Activated CD4-positive, alpha-beta T cell treated with anti-CD3 and anti-CD28 coated beads, Interleukin-2, amount 50 U/mL, for 48 hours (primary cell): Measurements from ENCODE around the gene CXCL10.
"Not testable (repeated sequence)": the region's sequence is repeated elsewhere in the genome, so short reads cannot be mapped to it uniquely, and the experiment has no call there.

Experiments used
- DNase-seq, 2 experiments: peaks; one replicate each; pipeline ENCODE4 v3.0.0-alpha.2; 2020

CXCL10 gene

GRCh38 chr4:76024065-76024464, 768 bp upstream of the CXCL10 start:
- DNase-seq, result no peak

DNA sequence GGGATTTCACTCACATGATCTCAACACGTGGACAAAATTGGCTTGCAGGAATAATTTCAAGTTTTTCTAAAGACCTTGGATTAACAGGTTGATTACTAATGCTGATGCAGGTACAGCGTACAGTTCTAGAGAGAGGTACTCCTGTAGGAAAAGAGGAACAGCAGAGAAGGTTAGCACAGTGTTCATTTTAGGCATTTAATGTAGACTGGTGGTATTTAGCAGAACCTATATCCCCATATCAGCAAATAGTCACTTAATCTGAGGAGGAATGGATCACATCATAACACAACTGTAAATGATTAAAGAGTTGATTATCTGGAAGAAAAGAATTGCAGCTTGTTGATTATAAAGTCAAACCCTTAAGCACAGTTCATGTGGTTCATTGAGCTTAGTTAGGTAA, 620 bp downstream of the CXCL10 start:
- DNase-seq, result no peak

DNA sequence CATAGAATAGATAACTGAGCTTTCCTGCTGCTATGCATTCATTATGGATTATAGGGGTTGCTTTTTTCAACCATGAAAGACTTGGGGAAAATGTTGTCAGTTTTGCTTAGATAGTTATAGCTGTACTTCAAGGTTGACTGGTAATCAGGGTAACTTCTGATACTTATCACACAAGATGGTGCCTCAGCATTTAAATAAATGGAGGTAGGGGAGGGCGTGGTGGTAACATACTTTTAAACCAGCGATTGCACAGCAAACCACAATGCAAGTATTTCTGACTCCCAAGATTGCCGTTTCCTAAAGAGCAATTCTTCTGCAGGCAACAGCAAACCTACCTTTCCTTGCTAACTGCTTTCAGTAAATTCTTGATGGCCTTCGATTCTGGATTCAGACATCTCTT, 1.3 kb downstream of the CXCL10 start:
- DNase-seq, result no peak

- no peak for DNase-seq
Measured at GRCh38 chr4:76017056-76017686, 6.1 kb downstream of the CXCL10 start.

DNA sequence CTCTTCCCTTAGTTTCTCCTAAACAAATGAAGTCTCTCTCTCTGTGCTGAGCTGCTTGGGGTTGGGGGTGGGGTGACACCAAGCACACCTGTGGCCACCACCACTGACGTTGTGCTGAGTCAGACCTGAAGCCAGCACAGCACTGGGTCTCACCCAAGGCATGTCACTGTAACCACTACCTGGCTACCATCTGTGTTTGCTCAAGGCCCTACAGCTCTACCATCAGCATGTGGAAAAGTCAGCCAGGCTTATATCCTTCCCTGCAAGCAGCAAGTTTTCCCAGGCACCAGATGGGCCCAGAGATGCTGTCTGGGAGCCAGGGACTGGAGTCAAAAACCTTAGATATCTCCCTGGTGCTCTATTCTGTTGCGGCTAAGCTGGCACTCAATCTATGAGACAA, 6.9 kb downstream of the CXCL10 start:
- DNase-seq, result peak in 1 of 2 experiments; percentile 24

- DNase-seq, result no peak
Measured at GRCh38 chr4:76013540-76013939, 9.8 kb downstream of the CXCL10 start.

GRCh38 chr4:76012388-76012801, 10.9 kb downstream of the CXCL10 start:
- DNase-seq, result no peak

DNA sequence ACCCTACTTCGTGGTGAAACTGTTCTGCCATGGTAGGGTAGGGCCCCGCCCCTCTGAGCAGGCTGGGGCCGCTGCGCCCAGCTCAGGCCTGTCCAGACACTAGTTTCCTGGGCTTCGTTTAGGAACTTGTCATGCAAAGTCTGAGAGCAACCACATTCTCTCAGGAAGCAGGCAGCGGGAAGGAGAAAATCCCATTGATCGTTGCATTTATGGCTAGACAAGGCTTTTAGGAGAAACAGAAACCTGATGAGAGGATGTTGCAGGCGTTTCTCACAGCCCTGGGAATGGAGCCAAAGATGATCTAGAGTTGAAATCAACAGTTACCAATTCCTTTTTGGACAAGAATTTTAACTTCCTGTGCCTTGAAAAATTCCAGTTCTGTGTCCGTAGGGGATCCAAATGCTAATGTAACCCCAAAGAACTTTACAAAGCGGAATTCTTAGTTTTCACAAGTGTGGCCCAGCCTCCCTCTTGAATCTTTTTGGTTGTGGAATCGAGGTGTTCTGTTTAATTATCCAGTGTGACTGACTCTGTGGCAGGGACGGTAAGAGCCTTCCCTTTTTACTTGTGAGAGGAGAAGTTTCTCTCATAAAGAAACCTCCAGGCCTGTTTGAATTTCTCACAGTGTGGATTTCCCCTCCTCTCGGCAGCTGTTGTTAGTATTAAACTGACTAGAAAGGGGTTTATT, 11.5 kb downstream of the CXCL10 start:
- DNase-seq, result no peak

- DNase-seq, result no peak
Measured at GRCh38 chr4:76011018-76011670, 12.2 kb downstream of the CXCL10 start.

GRCh38 chr4:76010576-76010975, 12.7 kb downstream of the CXCL10 start:
- DNase-seq, result no peak

DNA sequence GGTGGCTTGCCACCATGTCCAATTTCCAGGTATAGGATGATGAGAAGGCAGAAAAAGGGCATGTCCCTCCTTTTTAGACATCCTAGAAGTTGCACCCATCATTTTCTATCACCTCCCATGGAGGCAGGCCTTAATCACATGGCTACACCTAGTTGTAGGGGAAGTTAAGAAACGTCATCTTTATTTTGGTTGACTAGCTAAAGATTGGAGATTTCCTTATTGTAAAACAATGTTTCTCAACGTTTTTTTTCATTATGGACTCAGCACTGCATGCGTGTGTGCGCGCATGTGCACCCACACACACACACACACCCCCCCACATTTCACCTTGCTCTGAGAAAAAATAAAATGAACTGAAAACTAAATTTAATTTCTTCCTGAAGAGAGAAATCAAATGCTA, 14.0 kb downstream of the CXCL10 start:
- no peak for DNase-seq

GRCh38 chr4:76007089-76007862, 16.0 kb downstream of the CXCL10 start, which contains the start of gene CXCL9:
CXCL9 (minus strand) TSS chr4:76007509; CDS start chr4:76007449, 60 bp downstream.
- DNase-seq, result no peak

GRCh38 chr4:76003620-76004019, 19.7 kb downstream of the CXCL10 start:
- no peak for DNase-seq

- no peak for DNase-seq
Measured at GRCh38 chr4:76003035-76003434, 20.3 kb downstream of the CXCL10 start.

DNA sequence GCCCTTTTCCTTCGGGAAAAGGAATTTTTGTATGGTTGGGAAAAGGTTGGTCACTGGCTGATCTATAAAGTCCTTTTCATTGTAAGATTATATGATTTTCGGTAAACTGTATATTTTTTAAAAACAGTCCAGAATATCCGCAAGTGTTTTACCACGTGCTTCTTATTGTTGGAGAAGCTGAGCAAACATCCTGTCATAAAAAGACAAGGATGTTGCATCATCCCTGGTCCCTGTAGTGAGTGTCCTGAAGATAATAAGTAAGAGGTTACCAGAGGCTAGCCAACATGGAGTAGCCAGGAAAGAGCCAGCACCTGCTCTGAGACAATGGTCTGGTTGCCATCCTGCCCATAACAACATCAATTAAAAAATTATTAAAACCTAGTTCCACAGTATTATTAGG, 21.1 kb downstream of the CXCL10 start:
- no peak for DNase-seq

GRCh38 chr4:76001700-76002099, 21.6 kb downstream of the CXCL10 start:
- no peak for DNase-seq

DNA sequence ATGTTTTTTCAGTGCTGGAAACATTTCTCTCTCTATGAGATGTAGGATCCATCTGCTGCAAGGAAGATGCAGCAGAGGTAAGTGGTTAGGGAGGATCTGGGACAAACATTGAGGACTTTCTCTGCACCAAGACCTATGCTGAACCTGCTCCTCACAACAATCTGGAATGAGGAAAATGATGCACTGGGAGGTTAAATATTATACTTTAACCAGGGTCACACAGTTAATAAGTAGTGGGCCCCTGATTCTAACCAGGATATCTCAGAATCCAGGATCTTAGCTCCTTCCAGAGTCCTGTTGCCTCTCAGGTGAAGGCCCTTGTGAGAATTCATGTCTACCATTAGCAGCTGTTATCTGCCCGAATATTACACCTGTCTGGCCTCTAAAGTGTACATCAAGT, 23.0 kb downstream of the CXCL10 start:
- DNase-seq, result no peak

GRCh38 chr4:75998525-75999147, 24.7 kb downstream of the CXCL10 start:
- not testable (repeated sequence) for DNase-seq

DNA sequence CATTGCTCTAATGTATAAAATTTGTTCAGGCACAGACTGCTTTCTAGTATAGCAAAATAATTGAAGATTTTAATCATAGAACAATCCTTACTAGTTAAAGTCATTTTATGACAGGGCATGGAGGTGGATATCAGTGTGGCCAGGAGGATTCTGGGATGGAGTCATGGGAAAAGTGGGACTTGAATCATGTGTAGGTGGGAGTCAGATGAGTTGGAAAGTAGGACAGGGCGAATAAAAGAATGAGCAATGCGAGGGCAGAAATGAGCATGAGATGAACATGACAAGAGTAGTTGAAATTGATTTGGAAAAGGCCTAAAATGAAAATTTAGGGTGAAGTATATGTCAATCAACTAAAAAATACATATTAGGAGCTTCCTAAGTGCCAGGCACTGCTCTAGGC, 25.4 kb downstream of the CXCL10 start:
- DNase-seq, result no peak

- no peak for DNase-seq
Measured at GRCh38 chr4:75997081-75997480, 26.2 kb downstream of the CXCL10 start.

DNA sequence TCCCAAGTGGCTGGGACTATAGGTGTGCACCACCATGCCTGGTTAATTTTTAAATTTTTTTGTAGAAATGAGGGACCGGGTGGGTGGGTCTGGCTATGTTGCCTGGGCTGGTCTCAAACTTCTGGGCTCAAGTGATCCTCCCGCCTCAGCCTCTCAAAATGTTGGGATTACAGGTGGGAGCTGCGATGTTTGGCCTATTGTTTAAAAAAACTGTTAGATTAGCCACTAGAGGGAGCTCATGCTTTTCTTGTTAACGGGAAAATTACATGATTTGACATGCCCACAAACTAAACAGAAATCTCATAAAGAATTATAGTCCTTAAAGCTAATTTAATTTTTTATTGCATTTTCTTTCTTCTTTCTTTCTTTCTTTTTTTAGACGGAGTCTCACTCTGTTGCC, 27.6 kb downstream of the CXCL10 start:
- no peak for DNase-seq

GRCh38 chr4:75992462-75992861, 30.8 kb downstream of the CXCL10 start:
- DNase-seq, result no peak
